K562 (cell line): Measurements from ENCODE around the gene TULP1. TPM values are rescaled to one million over a fixed set of nuclear protein-coding genes. Genes with fewer than 3 reads are reported as not detected.

Experiments used
- ATAC-seq: fragments of 200-7000 bp; cut with Tn5 transposase; 3 replicates; pipeline ENCODE4 v1.9.1; 2020; ENCODE audit warnings: moderate library complexity
- BruUV-seq: library from RNA; stranded (reverse); fragments of 400-500 nt; replicated peaks from 2 replicates; lab custom pipeline; 2021; lab: Mats Ljungman, UMichigan
- CTCF ChIA-PET: fragments of 300-600 bp; formaldehyde crosslinking; extraction: SDS; loops from one replicate; lab custom pipeline; 2021; ENCODE audit warnings: low intra/inter-chr PET ratio; lab: Yijun Ruan, JAX
- POLR2A ChIA-PET: fragments of 300-600, 350-650 bp; sonication (Branson Sonifier 250); formaldehyde crosslinking; extraction: SDS; loops from one replicate; lab custom pipeline; 2021; ENCODE audit warnings: antibody characterized with exemption, inconsistent platforms; lab: Yijun Ruan, JAX
- DNase-seq, 4 experiments: peaks; one replicate each; pipeline versions ENCODE4 v3.0.0 to v3.0.0-alpha.2; 2011 to 2018; ENCODE audit warnings: low spot score in 3 of 4, mixed read lengths in 3 of 4; ENCODE audit errors: extremely low read depth in 1 of 4
- FAIRE-seq: peaks from 2 replicates; lab custom pipeline; 2011; peaks lifted over from hg19 to GRCh38; lab: Jason Lieb, UNC
- H2AFZ ChIP-seq: 2 replicates; pipeline ENCODE4 v1.6.0; 2011; ENCODE audit warnings: low read depth, low read length, control low read depth, inconsistent platforms
- H3K27ac ChIP-seq: fragments of 200-600 bp; 3 replicates; pipeline ENCODE4 v1.8.0; 2011; ENCODE audit warnings: low read depth, mild to moderate bottlenecking, control low read depth, inconsistent platforms, low read length, moderate library complexity, mixed read lengths; ENCODE audit errors: extremely low read depth
- H3K27me3 ChIP-seq, 2 experiments: fragments of 300-600 bp in 1 of 2; 2 replicates in 1 of 2; 3 replicates in 1 of 2; pipeline versions ENCODE4 v1.6.0 to v1.8.0; 2011; ENCODE audit warnings: inconsistent platforms in 2 of 2, low read length in 2 of 2, mild to moderate bottlenecking in 1 of 2, mixed read lengths in 1 of 2, moderate library complexity in 1 of 2; ENCODE audit not compliant: control insufficient read depth in 2 of 2, insufficient read depth in 2 of 2
- H3K36me3 ChIP-seq: fragments of 300-600 bp; 3 replicates; pipeline ENCODE4 v1.8.0; 2011; ENCODE audit warnings: mild to moderate bottlenecking, low read length, inconsistent platforms; ENCODE audit not compliant: control insufficient read depth, insufficient read depth
- H3K4me1 ChIP-seq, 2 experiments: fragments of 200-600 bp in 1 of 2; replicated peaks in 1 of 2; 2 replicates in 1 of 2; 3 replicates in 1 of 2; pipeline versions ENCODE4 v1.5.1 to v1.8.0; 2011; ENCODE audit warnings: inconsistent platforms in 2 of 2, low read length in 2 of 2, mild to moderate bottlenecking in 1 of 2, mixed read lengths in 1 of 2, moderate library complexity in 1 of 2; ENCODE audit not compliant: control insufficient read depth in 2 of 2, insufficient read depth in 2 of 2
- H3K4me2 ChIP-seq: 2 replicates; pipeline ENCODE4 v1.6.1; 2011; ENCODE audit warnings: low read length, control low read depth, inconsistent platforms, mixed read lengths; ENCODE audit not compliant: insufficient read depth
- H3K4me3 ChIP-seq: fragments of 200-600 bp; sonication (generic), shearing (Covaris generic); 2 replicates; pipeline ENCODE4 v1.5.1; 2016; ENCODE audit warnings: control low read depth, inconsistent platforms
- H3K79me2 ChIP-seq: fragments of 200-600 bp; 3 replicates; pipeline ENCODE4 v1.8.0; 2011; ENCODE audit warnings: low read length, inconsistent platforms; ENCODE audit not compliant: control insufficient read depth, insufficient read depth
- H3K9ac ChIP-seq, 2 experiments: 2 replicates each; pipeline versions ENCODE4 v1.6.0 to v1.6.1; 2011; ENCODE audit warnings: low read depth in 2 of 2, low read length in 2 of 2, control low read depth in 1 of 2, inconsistent platforms in 1 of 2, mild to moderate bottlenecking in 1 of 2, mixed read lengths in 1 of 2; ENCODE audit not compliant: insufficient read depth in 1 of 2
- H3K9me1 ChIP-seq: one replicate; pipeline ENCODE4 v1.6.0; 2011; ENCODE audit warnings: inconsistent platforms, mild to moderate bottlenecking, low read length, moderate library complexity; ENCODE audit not compliant: control insufficient read depth, insufficient read depth
- H3K9me3 ChIP-seq: replicated peaks from 2 replicates; pipeline ENCODE4 v1.5.1; 2011; ENCODE audit warnings: low read depth, low read length, inconsistent platforms; ENCODE audit not compliant: control insufficient read depth, insufficient read depth
- H4K20me1 ChIP-seq: replicated peaks from 2 replicates; pipeline ENCODE4 v1.6.1; 2011; ENCODE audit warnings: low read length, inconsistent platforms, mixed read lengths; ENCODE audit not compliant: control insufficient read depth, insufficient read depth
- CEBPG ChIP-seq, 3 experiments: fragments of 200-800 bp in 1 of 3; sonication (Bioruptor generic) in 1 of 3; sonication (generic) in 1 of 3; formaldehyde crosslinking in 1 of 3; IDR thresholded peaks in 2 of 3; conservative IDR thresholded peaks in 1 of 3; 2 replicates each; pipeline versions ENCODE4 v1.6.1 to v1.8.0; 2016 to 2022; ENCODE audit warnings: missing compliant biosample characterization in 2 of 3, missing genetic modification characterization in 2 of 3, mild to moderate bottlenecking in 1 of 3, missing genetic modification reagents in 1 of 3
- ETS1 ChIP-seq: conservative IDR thresholded peaks from 2 replicates; pipeline ENCODE4 v1.6.1; 2011; ENCODE audit warnings: low read depth, mild to moderate bottlenecking, low read length; ENCODE audit not compliant: control insufficient read depth
- HNRNPUL1 ChIP-seq: fragments of 200-400 bp; formaldehyde crosslinking; IDR thresholded peaks from 2 replicates; pipeline ENCODE4 v1.6.1; 2017; ENCODE audit warnings: low read length
- HOMEZ ChIP-seq: fragments of 250-450 bp; sonication (Bioruptor Pico); IDR thresholded peaks from 2 replicates; pipeline ENCODE4 v1.4.0; 2020; ENCODE audit warnings: mild to moderate bottlenecking, moderate library complexity
- IRF9 ChIP-seq: fragments of 450-650 bp; IDR thresholded peaks from 2 replicates; pipeline ENCODE4 v1.6.1; 2016; ENCODE audit warnings: missing biosample characterization, missing genetic modification characterization
- LCOR ChIP-seq: sonication (generic); formaldehyde crosslinking; IDR thresholded peaks from 2 replicates; pipeline ENCODE4 v1.8.0; 2022; ENCODE audit warnings: mild to moderate bottlenecking, missing genetic modification reagents
- NFE2L1 ChIP-seq: fragments of 450-650 bp; IDR thresholded peaks from 2 replicates; pipeline ENCODE4 v1.6.1; 2016; ENCODE audit warnings: missing genetic modification characterization, low read depth, mild to moderate bottlenecking, missing compliant biosample characterization, moderate library complexity, borderline replicate concordance
- SAFB ChIP-seq: fragments of 200-400 bp; formaldehyde crosslinking; IDR thresholded peaks from 2 replicates; pipeline ENCODE4 v1.6.1; 2017; ENCODE audit warnings: low read depth, low read length, borderline replicate concordance
- SIRT6 ChIP-seq: IDR thresholded peaks from one replicate; pipeline ENCODE4 v1.6.1; 2012; ENCODE audit warnings: low read depth, mild to moderate bottlenecking, control low read depth, inconsistent platforms, low read length, moderate library complexity
- TGIF2 ChIP-seq: sonication (generic); formaldehyde crosslinking; IDR thresholded peaks from 2 replicates; pipeline ENCODE4 v1.8.1; 2022; ENCODE audit warnings: mild to moderate bottlenecking, missing genetic modification reagents, moderate library complexity
- THRB ChIP-seq: fragments of 450-650 bp; formaldehyde crosslinking; conservative IDR thresholded peaks from 2 replicates; pipeline ENCODE4 v1.4.0; 2022; ENCODE audit warnings: mild to moderate bottlenecking, missing genetic modification characterization
- ZFP1 ChIP-seq: fragments of 450-650 bp; formaldehyde crosslinking; IDR thresholded peaks from 2 replicates; pipeline ENCODE4 v1.4.0; 2020; ENCODE audit warnings: mild to moderate bottlenecking, mixed read lengths
- ZNF12 ChIP-seq: sonication (generic); formaldehyde crosslinking; IDR thresholded peaks from 2 replicates; pipeline ENCODE4 v1.4.0; 2020; ENCODE audit warnings: mild to moderate bottlenecking, missing genetic modification reagents
- ZNF507 ChIP-seq: conservative IDR thresholded peaks from 2 replicates; pipeline ENCODE4 v1.6.1; 2017; ENCODE audit warnings: missing genetic modification characterization, missing compliant biosample characterization
- ZNF764 ChIP-seq: fragments of 250-450 bp; sonication (Bioruptor Pico); IDR thresholded peaks from 2 replicates; pipeline ENCODE4 v1.4.0; 2020; ENCODE audit warnings: low read depth, mild to moderate bottlenecking, moderate library complexity
- ZNF830 ChIP-seq: fragments of 250-450 bp; sonication (Bioruptor Pico); IDR thresholded peaks from 2 replicates; pipeline ENCODE4 v1.5.0; 2021; ENCODE audit warnings: mild to moderate bottlenecking
- WGBS: fragments of 100-300 bp; shearing (Covaris generic); methylation state at CpG from one replicate; pipeline ENCODE4 v1.1.6; 2016; ENCODE audit warnings: low coverage, mixed read lengths; ENCODE audit not compliant: insufficient coverage; ENCODE audit errors: missing lambda C conversion rate; 5-methylcytosine and 5-hydroxymethylcytosine counted together
- in situ Hi-C: fragments of 300-500 bp; cut with MboI; formaldehyde crosslinking; loops from 4 replicates; pipeline ENCODE4 v1.15.0; 2018; ENCODE audit warnings: inconsistent platforms, mixed read lengths
- intact Hi-C: fragments of 100-400 bp; cut with micrococcal nuclease; formaldehyde crosslinking; loops from 2 replicates; pipeline ENCODE4 v1.14.2; 2022
- polyA plus RNA-seq, 8 experiments: library from polyadenylated mRNA; depleted of rRNA in 4 of 8; stranded (reverse) in 5 of 8; unstranded in 3 of 8; fragments of >200 nt; fragmentation: Nextera tagmentation in 2 of 8; fragmentation: Illumina TruSeq in 1 of 8; extraction: Ambion mirVana in 2 of 8; extraction: Trizol in 1 of 8; gene quantifications; 2 replicates each; pipeline versions ENCODE4 v1.2.1 to v1.2.3, GENCODE V29; 2011 to 2014; ENCODE audit warnings: inconsistent platforms in 1 of 8, missing spikeins in 1 of 8
- total RNA-seq, 7 experiments: library from RNA; depleted of rRNA in 6 of 7; stranded (reverse); fragments of >200 nt in 6 of 7; fragmentation: Illumina TruSeq in 2 of 7; extraction: Trizol in 2 of 7; gene quantifications; 2 replicates each; pipeline versions ENCODE4 v1.2.1 to v1.2.3, GENCODE V29; 2011 to 2021; ENCODE audit warnings: low replicate concordance in 1 of 7
- TF ChIP-seq, protein P1 (sequence below): sonication (generic); formaldehyde crosslinking; IDR thresholded peaks from 2 replicates; pipeline ENCODE4 v1.9.0; 2022; ENCODE audit warnings: mild to moderate bottlenecking, missing genetic modification reagents

Gene TULP1
- total and polyA plus RNA-seq, 9 of the 15 experiments (the other 6 are each of a cell fraction or from before 2014, with no cell fraction given), result 0.06 to 0.17 (median 0.09) TPM; not detected in 6

DNA sequence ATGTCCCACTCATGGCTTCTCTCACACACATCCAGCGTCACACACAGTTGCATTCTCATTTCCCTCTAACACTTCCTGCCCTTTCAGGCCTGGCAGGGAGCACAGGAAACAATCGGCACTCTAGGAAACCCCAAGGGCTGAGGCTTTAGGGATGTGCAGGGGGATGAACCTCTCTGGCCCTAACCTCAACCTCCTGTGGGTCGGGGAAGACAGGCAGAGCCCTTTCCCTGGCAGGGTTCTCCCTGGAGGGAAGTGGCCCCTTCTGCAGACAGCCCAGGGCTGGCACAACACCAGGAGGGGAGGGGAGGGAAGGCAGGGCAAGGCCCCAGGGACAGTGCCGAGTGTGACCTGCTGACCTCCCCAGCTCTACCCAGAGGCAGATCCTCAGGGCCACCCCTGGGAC lies 18.5 kb downstream of the TULP1 start:
- no peaks in the 10 kb centered on the region for H3K9me3 ChIP-seq
- no peaks in the 10 kb centered on the region for H3K36me3 ChIP-seq
- peaks cover 44% of the 10 kb centered on the region for H3K79me2 ChIP-seq
- FAIRE-seq (no peak), DNase-seq (no peak), ATAC-seq (no peak)
- intact Hi-C loops (no loop called here), in situ Hi-C loops (no loop called here)
- no TSS peak for BruUV-seq
- WGBS, result 41% methylated on average over 4 of the region's 4 CpGs
- peaks cover 56 to 76% of the 10 kb centered on the region in 2 experiments for H3K4me1 ChIP-seq
- no peak overlapping the region for H3K4me2 ChIP-seq
- POLR2A ChIA-PET, result interaction anchor here (1.1 kb wide), 1 partner anchor 13 kb away, joined by 3 read pairs; no protein-coding TSS in a partner anchor
- H3K27me3 ChIP-seq, result no peaks in the 10 kb centered on the region
- no peak overlapping the region for H3K27ac ChIP-seq
- peaks cover 24% of the 10 kb centered on the region; the same call in 1 of the 2 replicates for H4K20me1 ChIP-seq
- H3K9me1 ChIP-seq, result peaks cover 3% of the 10 kb centered on the region
- peak overlapping the region in 1 of 2 experiments; percentile 69; a peak in 2 of 4 replicates for H3K9ac ChIP-seq
- CTCF ChIA-PET, result no interaction called here
- no peak overlapping the region for H2AFZ ChIP-seq
- H3K4me3 ChIP-seq, result no peak overlapping the region
- TF ChIP-seq IRF9 (tag) (no peak), TGIF2 (CRISPR knock-in tag) (0 out of 2 replicates have a peak, but pooled peaks have one; percentile 26), HOMEZ (no peak), ZNF830 (CRISPR knock-in tag) (no peak), THRB (CRISPR knock-in tag) (no peak), ZNF507 (tag) (no peak), SAFB (no peak), ZFP1 (no peak), LCOR (CRISPR knock-in tag) (no peak), ZNF764 (CRISPR knock-in tag) (no peak), HNRNPUL1 (no peak), NFE2L1 (tag) (no peak), ZNF12 (no peak), SIRT6 (no peak), CEBPG (CRISPR knock-in tag; IDR thresholded peaks at IDR 0.05) (peak; percentile 35; the same call in 1 of the 2 replicates), CEBPG (tag; conservative IDR thresholded peaks at IDR 0.05 in 1 of 2, IDR thresholded peaks at IDR 0.05 in 1 of 2) (no peak), ETS1 (no peak)
- TF ChIP-seq, protein P1, sequence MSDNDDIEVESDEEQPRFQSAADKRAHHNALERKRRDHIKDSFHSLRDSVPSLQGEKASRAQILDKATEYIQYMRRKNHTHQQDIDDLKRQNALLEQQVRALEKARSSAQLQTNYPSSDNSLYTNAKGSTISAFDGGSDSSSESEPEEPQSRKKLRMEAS (CRISPR knock-in tag), result peak; percentile 48; the same call in 1 of the 2 replicates
